HPDE6-E6E7 (cell line): Measurements from ENCODE around the gene LSAMP.

ENCODE experiments used
- DNase-seq: peaks from one replicate; pipeline ENCODE4 v3.0.0; 2011; ENCODE audit warnings: missing footprints; ENCODE audit errors: extremely low spot score

Gene LSAMP

GRCh38 chr3:116432795-116433194 is 12.5 kb downstream of the LSAMP start:
- no peak for DNase-seq

- no peak for DNase-seq
Observed at GRCh38 chr3:116429479-116430269, 15.6 kb downstream of the LSAMP start.

GRCh38 chr3:116426036-116426435 is 19.3 kb downstream of the LSAMP start:
- no peak for DNase-seq

GRCh38 chr3:116425126-116425525 is 20.2 kb downstream of the LSAMP start:
- no peak for DNase-seq

- DNase-seq = no peak
Observed at GRCh38 chr3:116423945-116424344, 21.3 kb downstream of the LSAMP start.

- no peak for DNase-seq
Observed at GRCh38 chr3:116423374-116423773, 21.9 kb downstream of the LSAMP start.

- no peak for DNase-seq
Observed at GRCh38 chr3:116417151-116417550, 28.1 kb downstream of the LSAMP start.

- DNase-seq = no peak
Observed at GRCh38 chr3:116413319-116413718, 32.0 kb downstream of the LSAMP start.

- DNase-seq = no peak
Observed at GRCh38 chr3:116408473-116408872, 36.8 kb downstream of the LSAMP start.

- DNase-seq = no peak
Observed at GRCh38 chr3:116405231-116405630, 40.1 kb downstream of the LSAMP start.

GRCh38 chr3:116399701-116400226 is 45.5 kb downstream of the LSAMP start:
- no peak for DNase-seq

- DNase-seq = no peak
Observed at GRCh38 chr3:116394365-116394764, 50.9 kb downstream of the LSAMP start.

GRCh38 chr3:116393199-116393598 is 52.1 kb downstream of the LSAMP start:
- DNase-seq = no peak

GRCh38 chr3:116392291-116392690 is 53.0 kb downstream of the LSAMP start:
- DNase-seq = no peak

GRCh38 chr3:116391296-116392201 is 53.7 kb downstream of the LSAMP start:
- DNase-seq = no peak

GRCh38 chr3:116390318-116390717 is 55.0 kb downstream of the LSAMP start:
- DNase-seq = no peak

- DNase-seq = no peak
Observed at GRCh38 chr3:116388867-116389385, 56.4 kb downstream of the LSAMP start.

- DNase-seq = no peak
Observed at GRCh38 chr3:116386168-116386567, 59.1 kb downstream of the LSAMP start.

GRCh38 chr3:116384717-116385116 is 60.6 kb downstream of the LSAMP start:
- no peak for DNase-seq

- no peak for DNase-seq
Observed at GRCh38 chr3:116378077-116378476, 67.2 kb downstream of the LSAMP start.

- no peak for DNase-seq
Observed at GRCh38 chr3:116374901-116375300, 70.4 kb downstream of the LSAMP start.

GRCh38 chr3:116367761-116368395 is 77.4 kb downstream of the LSAMP start:
- no peak for DNase-seq
